ENCODE data around the gene TRIM47. TPM values are rescaled to one million over a fixed set of nuclear protein-coding genes. Genes with fewer than 3 reads are reported as not detected.

Gene TRIM47
- total and polyA plus RNA-seq, 2 of the 13 experiments (the other 11 are each of a cell fraction or from before 2014, with no cell fraction given): 33.5 to 82.0 TPM

GRCh38 chr17:75897160-75898019, 19.0 kb upstream of the TRIM47 start (continued):
- TF ChIP-seq KLF15 (CRISPR knock-in tag; IDR thresholded peaks at IDR 0.05; ENCODE audit: borderline replicate concordance) (no peak), POGK (CRISPR knock-in tag; conservative IDR thresholded peaks at IDR 0.05) (0 out of 2 replicates have a peak, but pooled peaks have one; percentile 6), THAP8 (CRISPR knock-in tag; IDR thresholded peaks at IDR 0.05; ENCODE audit: borderline replicate concordance) (peak; percentile 86; the same call in 1 of the 2 replicates), NFKB2 (CRISPR knock-in tag; IDR thresholded peaks at IDR 0.05; ENCODE audit: borderline replicate concordance) (0 out of 2 replicates have a peak, but pooled peaks have one; percentile 1), ZBTB33 (CRISPR knock-in tag; IDR thresholded peaks at IDR 0.05) (peak; percentile 62; the same call in 1 of the 2 replicates), ZBTB4 (CRISPR knock-in tag; IDR thresholded peaks at IDR 0.05; ENCODE audit: borderline replicate concordance) (peak; percentile 33; the same call in 1 of the 2 replicates), THAP7 (CRISPR knock-in tag; IDR thresholded peaks at IDR 0.05) (0 out of 2 replicates have a peak, but pooled peaks have one; percentile 30), PCBP1 (IDR thresholded peaks at IDR 0.05; ENCODE audit: borderline replicate concordance, low read depth, low read length) (0 out of 2 replicates have a peak, but pooled peaks have one; percentile 44), ZBTB38 (CRISPR knock-in tag; IDR thresholded peaks at IDR 0.05) (peak; percentile 76; the same call in 1 of the 2 replicates), U2AF2 (IDR thresholded peaks at IDR 0.05; ENCODE audit: low read depth, low read length) (no peak), ZNF234 (CRISPR knock-in tag; conservative IDR thresholded peaks at IDR 0.05) (0 out of 2 replicates have a peak, but pooled peaks have one; percentile 66), ZNF790 (CRISPR knock-in tag; IDR thresholded peaks at IDR 0.05; ENCODE audit: borderline replicate concordance) (0 out of 2 replicates have a peak, but pooled peaks have one; percentile 9), HES4 (CRISPR knock-in tag; IDR thresholded peaks at IDR 0.05; ENCODE audit: borderline replicate concordance) (0 out of 2 replicates have a peak, but pooled peaks have one; percentile 15), RBM22 (optimal IDR thresholded peaks at IDR 0.05; ENCODE audit: low read length) (peak; percentile 45)

All from HepG2 (cell line).